ENCODE results near the gene GPR89B.
"Not testable (repeated sequence)": the region's sequence is repeated elsewhere in the genome, so short reads cannot be mapped to it uniquely, and the experiment has no call there.

Gene GPR89B

GRCh38 chr1:147942563-147942962 is 14.3 kb downstream of the GPR89B start:
- DNase-seq, result not testable (repeated sequence)

DNA sequence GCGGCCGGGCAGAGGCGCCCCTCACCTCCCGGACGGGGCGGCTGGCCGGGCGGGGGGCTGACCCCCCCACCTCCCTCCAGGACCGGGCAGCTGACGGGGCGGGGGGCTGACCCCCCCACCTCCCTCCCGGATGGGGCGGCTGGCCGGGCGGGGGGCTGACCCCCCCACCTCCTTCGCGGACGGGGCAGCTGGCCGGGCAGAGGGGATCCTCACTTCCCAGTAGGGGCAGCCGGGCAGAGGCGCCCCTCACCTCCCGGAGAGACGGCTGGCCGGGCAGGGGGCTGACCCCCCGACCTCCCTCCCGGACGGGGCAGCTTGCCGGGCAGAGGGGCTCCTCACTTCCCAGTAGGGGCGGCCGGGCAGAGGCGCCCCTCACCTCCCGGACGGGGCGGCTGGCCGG is 21.3 kb downstream of the GPR89B start:
- DNase-seq, result not testable (repeated sequence)

DNA sequence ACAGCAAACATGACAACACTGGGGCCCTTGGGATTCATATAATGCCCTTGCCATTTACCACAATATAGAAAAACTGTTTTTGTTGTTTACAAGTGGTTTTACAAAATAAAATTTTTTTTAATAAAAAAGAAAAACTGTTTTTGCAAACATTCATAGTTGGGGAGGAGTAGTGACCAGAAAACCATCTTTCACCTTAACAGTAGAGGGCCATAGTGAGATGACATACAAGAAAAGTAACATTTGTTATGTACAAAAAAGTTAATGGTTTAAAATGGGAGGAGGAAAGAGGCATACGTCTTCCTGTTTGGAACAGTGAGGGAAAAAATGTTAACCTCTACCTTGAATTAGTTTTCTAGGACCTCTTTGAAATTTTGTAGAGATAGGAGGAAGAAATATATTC is 30.7 kb downstream of the GPR89B start:
- DNase-seq, result not testable (repeated sequence)

GRCh38 chr1:147959680-147960079 is 31.5 kb downstream of the GPR89B start:
- not testable (repeated sequence) for DNase-seq

GRCh38 chr1:147964575-147964974 is 36.4 kb downstream of the GPR89B start:
- not testable (repeated sequence) for DNase-seq

DNA sequence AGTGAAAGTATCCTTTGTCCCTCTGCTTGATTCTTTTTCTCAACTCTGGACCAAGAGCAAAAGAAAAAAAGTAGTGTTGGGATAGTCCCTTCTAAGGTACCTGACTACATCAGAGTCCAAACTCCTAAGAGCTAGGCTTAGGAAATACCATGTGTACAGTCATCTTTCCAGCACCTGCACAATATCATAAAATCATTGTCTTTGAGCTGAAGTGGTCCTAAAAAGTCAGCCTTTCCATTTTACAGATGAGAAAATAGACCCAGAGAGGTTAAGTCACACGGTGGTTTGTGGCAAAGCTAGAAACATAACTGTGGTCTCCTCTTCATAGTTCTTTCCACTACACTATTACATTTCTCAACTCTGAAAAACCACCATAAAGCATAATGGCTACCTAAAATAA is 38.4 kb downstream of the GPR89B start:
- not testable (repeated sequence) for DNase-seq

GRCh38 chr1:147978896-147979651 is 50.9 kb downstream of the GPR89B start:
- DNase-seq, result not testable (repeated sequence)

- not testable (repeated sequence) for DNase-seq
These were observed 57.2 kb downstream of the GPR89B start for GRCh38 chr1:147985374-147985773.

GRCh38 chr1:147987893-147988292 is 59.7 kb downstream of the GPR89B start:
- not testable (repeated sequence) for DNase-seq

DNA sequence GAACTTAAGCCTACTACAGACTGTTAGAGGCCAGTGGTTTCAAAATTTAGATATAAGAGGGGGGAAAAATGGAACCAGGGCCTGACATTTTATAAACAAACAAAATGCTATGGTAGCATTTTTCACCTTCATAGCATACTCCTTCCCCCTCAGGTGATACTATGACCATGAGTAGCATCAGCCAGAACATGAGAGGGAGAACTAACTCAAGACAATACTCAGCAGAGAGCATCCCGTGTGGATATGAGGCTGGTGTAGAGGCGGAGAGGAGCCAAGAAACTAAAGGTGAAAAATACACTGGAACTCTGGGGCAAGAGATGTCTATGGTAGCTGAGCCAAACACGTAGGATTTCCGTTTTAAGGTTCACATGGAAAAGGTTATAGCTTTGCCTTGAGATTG is 64.7 kb downstream of the GPR89B start:
- DNase-seq, result not testable (repeated sequence)

GRCh38 chr1:147993400-147993799 is 65.2 kb downstream of the GPR89B start:
- not testable (repeated sequence) for DNase-seq

DNA sequence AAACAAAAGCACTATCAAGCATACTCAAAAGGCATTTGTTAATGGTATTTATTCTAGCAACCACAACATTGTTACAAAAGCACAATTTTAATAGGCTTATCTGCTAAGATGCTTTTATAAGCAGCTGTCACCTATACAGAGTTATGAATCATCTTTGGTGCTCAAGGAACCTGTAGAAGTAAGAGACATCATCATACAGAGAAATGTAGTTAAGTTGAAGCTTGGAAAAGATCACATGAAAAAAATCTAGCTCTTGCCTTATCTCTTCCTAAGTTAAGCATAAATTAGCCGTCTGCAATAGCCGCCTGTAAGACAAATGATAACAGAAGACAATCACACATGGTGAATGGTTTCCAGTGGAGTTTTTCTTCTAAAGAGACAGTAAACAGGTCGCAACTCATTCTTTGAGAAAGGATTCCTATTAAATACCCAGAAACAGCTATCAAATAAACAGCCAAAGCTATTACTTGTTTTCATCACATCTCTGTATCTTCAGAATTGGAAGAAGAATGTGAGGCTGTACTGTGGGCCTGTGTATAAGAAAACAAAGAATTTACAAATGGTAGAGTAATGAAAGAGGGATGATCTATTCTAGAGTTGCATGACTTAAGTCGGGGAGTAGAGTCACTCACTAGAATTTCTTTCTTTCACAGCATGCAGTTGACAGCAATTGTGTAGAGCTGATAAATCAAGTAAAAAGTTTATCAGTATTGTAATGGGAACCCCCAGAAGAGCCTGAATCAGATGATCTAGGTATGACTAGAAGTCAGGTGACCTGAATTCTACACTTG is 65.8 kb downstream of the GPR89B start:
- not testable (repeated sequence) for DNase-seq

GRCh38 chr1:147996088-147996487 is 67.9 kb downstream of the GPR89B start:
- not testable (repeated sequence) for DNase-seq

GRCh38 chr1:148007724-148008123 is 79.5 kb downstream of the GPR89B start:
- not testable (repeated sequence) for DNase-seq

GRCh38 chr1:148010527-148010926 is 82.3 kb downstream of the GPR89B start:
- DNase-seq, result no peak

DNA sequence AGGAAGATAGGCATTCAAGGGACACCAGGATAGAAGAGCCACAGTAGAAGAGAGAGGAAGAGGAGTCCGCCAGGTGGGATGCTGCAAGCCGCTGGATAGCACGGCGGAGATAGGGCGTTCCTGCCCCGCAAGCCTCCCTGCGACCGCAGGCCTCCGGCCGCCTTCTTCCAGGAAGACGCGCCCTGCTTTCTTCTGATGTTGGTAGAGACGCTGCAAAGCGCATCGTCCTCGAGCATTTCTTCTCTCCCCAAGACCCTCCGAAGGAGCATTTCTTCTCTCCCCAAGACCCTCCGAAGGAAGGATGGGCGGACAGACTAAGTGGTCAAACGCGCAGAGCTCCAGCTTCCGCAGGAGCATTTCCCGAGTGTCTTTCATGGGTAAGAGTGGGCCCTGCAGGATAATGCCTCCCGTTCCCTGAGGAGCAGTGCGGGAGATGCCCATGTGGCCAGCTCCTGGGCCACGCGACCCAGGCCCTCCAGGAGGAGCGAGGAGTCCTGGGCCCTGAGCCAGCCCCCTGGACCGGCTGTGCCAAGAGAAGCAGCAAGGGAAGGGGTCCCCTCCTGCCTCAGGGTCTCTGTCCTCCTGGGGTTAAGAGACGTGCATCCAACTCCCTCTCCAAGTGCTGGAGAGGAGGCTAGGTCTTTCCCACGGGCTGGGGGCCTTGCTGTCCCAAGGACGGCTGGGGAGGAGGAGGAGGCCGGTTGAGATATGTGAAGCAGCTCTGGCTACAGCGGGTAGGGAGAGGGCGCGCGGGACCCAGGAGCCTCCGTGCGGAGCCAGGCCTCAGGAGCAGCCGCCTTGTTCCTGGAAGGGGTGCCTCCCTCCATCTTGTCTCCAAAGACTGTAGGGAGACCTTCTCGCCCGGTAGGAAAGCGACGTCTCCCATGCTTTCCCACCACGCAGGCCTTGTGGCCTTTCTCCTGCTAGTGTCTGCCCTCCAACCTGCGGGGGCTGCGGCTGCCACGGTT is 85.2 kb downstream of the GPR89B start:
- DNase-seq, result not testable (repeated sequence)

GRCh38 chr1:148014289-148015200 is 86.3 kb downstream of the GPR89B start:
- not testable (repeated sequence) for DNase-seq

GRCh38 chr1:148024918-148025317 is 96.7 kb downstream of the GPR89B start:
- not testable (repeated sequence) for DNase-seq

DNA sequence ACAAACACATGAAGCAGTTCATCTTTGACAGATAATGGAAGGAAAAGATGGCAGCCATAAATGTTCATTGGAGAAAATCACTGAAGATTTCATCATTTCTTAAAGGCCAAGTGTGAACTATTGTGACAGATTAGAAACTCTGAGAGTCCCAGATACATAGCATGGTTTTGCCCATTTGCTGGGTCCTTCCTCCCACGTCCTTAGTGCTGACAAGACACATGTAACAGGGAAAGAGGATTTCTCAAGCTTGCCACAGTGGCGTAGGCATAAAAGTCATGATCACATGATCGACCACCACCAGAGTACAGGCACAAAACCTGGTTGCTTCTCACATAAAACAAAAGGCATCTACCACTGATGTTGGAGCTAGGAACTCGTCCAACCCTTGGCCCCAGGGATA is 98.8 kb downstream of the GPR89B start:
- not testable (repeated sequence) for DNase-seq

- DNase-seq, result not testable (repeated sequence)
These were observed 104.0 kb downstream of the GPR89B start for GRCh38 chr1:148032247-148032646.

DNA sequence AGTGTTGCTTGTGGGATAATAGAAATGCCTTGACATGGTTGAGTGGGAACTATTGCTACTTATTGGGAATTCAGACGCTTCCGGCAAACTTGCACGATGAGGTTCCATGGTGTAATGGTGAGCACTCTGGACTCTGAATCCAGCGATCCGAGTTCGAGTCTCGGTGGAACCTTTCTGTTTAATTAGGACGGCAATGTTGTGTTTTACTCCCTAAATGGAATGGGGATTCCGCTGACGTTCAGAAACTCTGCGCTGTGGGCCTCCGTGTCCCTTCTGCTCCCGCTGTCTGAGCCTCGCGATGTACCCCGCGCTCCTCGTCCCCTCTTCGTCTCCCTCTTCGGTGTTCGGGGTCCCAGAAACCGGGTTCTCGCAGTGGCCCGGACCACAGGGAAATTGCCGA is 104.5 kb downstream of the GPR89B start:
- not testable (repeated sequence) for DNase-seq

All from left hindlimb (tissue), 1 donor.